CD4-positive, alpha-beta T cell treated with Interferon gamma for 1 hour (primary cell): ENCODE data around the gene NAP1L2.
"Not testable (repeated sequence)": the region's sequence is repeated elsewhere in the genome, so short reads cannot be mapped to it uniquely, and the experiment has no call there.

Experiments
- DNase-seq: peaks from one replicate; pipeline ENCODE4 v3.0.0-alpha.2; 2020

Gene NAP1L2, protein sequence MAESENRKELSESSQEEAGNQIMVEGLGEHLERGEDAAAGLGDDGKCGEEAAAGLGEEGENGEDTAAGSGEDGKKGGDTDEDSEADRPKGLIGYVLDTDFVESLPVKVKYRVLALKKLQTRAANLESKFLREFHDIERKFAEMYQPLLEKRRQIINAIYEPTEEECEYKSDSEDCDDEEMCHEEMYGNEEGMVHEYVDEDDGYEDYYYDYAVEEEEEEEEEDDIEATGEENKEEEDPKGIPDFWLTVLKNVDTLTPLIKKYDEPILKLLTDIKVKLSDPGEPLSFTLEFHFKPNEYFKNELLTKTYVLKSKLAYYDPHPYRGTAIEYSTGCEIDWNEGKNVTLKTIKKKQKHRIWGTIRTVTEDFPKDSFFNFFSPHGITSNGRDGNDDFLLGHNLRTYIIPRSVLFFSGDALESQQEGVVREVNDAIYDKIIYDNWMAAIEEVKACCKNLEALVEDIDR

DNA sequence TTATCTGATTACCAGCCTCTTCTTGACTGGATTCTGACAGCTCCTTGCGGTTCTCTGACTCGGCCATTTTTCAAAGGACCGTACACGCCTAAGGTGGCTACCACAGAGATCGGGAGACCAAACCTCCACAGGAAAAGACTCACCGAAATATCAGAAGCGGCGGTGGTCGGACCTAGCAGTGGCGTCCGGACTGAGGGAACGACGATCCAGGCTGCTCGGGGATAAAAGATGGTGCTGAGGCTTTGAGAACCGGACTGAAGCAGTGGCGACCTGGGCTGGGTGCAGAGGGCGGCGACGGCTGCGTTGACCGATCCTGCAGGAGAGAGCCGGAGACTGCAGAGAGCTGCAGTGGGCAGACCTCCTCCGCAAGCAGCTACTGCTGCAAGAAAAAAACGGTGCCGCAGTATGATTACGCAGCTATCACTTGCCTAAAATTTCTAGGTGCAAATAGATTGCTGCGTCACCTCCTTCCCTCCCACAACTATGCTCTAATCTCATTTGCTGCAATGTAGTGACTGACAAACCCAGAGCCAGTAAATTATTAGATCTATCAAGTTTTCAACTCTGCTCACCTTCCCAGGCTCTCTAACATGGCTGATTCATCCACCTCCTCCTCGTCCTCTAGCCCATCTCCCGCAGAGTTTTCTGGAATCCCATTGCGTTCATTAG is at the start of gene NAP1L2:
TSS of gene NAP1L2 (minus strand) at position 426 of the 669 bp plus-strand sequence. CDS start at position 67, 359 bp downstream.
- DNase-seq: peak; percentile 52

DNA sequence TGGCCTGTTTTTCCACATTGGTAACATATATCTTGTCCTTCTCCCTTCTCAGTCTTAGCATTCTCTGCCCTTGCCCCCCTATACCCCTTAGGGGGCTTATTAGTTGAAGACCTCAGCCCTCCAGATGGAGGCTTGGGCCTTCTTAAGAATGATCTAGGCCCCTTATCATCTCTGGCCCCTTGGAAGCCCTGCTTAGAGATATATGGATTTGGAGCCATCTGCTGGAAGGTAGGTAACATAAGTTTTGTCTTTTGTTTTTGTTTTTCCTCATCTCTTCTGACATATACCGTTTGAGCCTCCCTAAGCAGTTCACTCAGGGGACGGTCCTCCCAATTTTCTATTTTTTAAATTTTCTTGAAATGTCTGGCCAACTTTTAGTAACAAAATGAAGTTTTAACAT is 48.3 kb upstream of the NAP1L2 start:
- DNase-seq: no peak

DNA sequence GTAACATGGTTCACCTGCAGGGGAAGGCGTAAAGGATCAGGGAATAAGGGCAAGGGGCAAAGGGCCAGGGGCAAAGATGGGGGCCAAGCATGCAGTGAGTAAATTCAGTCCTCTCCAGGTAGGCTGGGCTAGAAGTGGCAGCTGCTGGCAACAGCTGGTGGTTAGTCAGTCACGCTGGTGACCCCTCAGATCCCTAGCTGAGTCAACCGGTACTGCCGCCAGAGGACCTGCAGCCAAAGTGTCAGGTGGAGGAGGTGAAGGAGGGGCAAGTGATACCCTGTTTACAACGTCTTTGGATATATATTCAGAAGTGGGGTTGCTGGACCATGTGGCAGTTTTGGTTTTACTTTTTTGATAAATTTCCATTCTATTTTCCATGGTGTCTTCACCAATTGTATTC is 24.6 kb upstream of the NAP1L2 start:
- DNase-seq: no peak

DNA sequence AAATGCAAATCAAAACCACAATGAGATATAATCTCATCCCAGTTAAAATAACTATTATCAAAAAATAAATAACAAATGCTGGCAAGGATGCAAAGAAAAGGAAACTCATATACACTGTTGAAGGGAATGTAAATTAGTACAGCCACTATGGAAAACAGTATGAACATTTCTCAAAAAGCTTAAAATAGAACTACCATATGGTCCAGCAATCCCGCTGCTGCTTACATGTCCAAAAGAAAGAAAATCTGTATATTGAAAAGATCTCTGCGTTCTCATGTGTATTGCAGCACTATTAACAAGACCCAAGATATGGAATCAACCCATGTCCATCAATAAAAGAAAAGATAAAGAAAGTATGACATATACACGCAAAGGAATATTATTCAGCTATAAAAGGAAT is 3.0 kb upstream of the NAP1L2 start:
- no peak for DNase-seq

DNA sequence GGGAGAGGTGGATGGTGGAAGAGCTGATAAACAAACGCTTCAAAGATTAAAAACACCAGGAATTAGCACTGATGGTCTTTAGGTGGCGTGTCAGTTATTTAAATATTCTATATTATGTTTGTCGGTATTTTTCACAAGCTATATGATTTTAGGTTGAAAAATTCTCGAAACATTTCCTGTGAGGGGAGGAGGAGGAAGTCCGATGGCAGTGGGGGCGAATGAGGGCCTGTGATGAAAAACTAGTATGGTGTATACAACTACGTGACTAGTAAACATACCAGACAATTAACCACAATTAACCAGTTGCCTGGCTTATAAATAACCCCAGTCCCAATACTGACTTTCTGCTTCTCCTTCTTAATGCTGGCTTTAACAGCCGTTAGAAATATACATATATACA is 595 bp upstream of the NAP1L2 start:
- no peak for DNase-seq

DNA sequence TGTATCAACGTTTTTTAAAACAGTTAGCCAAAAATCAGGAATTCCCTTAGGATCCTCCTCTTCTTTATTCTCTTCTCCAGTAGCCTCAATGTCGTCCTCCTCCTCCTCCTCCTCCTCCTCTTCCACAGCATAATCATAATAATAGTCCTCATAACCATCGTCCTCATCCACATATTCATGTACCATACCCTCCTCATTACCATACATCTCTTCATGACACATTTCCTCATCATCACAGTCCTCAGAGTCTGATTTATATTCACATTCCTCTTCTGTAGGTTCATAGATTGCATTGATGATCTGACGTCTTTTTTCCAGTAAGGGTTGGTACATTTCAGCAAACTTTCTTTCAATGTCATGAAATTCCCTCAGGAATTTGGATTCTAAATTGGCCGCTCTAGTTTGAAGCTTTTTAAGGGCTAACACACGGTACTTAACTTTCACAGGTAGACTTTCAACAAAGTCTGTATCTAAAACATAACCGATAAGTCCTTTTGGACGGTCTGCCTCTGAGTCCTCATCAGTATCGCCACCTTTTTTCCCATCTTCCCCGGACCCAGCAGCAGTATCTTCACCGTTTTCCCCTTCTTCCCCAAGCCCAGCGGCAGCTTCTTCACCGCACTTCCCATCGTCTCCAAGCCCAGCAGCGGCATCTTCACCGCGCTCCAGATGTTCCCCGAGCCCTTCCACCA is 771 bp downstream of the NAP1L2 start:
- DNase-seq: no peak

DNA sequence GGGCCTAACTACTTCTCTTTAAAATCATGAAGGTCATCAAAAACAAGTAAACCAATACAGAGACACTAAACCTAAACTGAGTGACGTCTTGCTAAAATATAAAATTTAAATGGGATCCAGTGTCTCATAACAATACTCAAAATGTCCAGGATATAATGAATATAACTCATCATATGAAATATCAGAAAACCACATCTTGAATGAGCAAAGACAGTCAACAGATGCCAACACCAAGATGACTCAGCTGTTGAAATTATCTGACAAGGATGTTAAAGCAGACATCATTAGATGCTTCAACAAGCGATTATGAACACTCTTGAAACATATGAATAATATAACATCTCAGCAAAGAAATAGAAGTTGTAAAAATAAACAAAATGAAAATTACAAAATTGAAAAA is 8.3 kb downstream of the NAP1L2 start:
- DNase-seq: no peak

DNA sequence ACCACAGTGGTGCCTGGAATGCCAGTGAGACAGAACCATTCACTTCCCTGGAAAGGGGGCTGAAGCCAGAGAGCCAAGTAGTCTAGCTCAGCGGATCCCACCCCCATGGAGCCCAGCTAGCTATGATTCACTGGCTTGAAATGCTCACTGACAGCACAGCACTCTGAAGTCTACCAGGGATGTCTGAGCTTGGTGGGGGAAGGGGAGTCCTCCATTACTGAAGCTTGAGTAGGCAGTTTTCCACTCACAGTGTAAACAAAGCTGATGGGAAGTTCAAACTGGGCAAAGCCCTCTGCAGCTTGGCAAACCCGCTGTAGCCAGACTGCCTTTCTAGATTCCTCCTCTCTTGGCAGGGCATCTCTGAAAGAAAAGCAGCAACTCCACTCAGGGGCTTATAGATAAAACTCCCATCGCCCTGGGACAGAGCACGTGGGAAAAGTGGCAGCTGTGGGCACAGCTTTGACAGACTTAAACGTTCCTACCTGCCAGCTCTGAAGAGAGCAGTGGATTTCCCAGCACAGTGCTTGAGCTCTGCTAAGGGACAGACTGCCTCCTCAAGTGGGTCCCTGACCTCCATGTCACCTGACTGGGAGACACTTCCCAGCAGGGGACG is 32.0 kb downstream of the NAP1L2 start:
- no peak for DNase-seq

DNA sequence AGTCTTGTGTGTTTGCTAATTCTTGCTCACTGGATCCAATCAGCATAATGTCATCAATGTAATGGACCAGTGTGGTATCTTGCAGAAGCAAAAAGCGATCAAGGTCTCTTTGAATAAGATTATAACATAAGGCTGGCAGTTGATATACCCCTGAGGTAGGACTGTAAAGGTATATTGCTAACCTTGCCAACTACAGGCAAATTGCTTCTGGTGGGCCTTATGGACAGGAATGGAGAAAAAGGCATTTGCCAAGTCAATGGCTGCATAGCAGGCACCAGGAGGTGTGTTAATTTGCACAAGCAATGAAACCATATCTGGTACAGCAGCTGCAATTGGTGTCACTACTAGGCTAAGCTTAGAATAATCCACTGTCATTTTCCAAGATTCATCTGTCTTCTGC is 45.7 kb downstream of the NAP1L2 start:
- not testable (repeated sequence) for DNase-seq
